H1 (cell line): ENCODE data around the gene TNN. TPM values are rescaled to one million over a fixed set of nuclear protein-coding genes. Genes with fewer than 3 reads are reported as not detected.

Experiments used
- CTCF ChIA-PET: fragments of 300-600 bp; sonication (Branson Sonifier 250); formaldehyde crosslinking; loops from one replicate; lab custom pipeline; 2021; ENCODE audit not compliant: partially characterized antibody; lab: Charles Lee
- POLR2A ChIA-PET: fragments of 300-600 bp; sonication (Branson Sonifier 250); formaldehyde crosslinking; loops from one replicate; lab custom pipeline; 2021; ENCODE audit warnings: inconsistent platforms; ENCODE audit not compliant: partially characterized antibody; lab: Charles Lee
- DNase-seq, 2 experiments: peaks; one replicate each; pipeline versions ENCODE4 v3.0.0 to v3.0.0-alpha.2; 2010 to 2022; ENCODE audit warnings: low spot score in 2 of 2, low read depth in 1 of 2, mixed read lengths in 1 of 2
- FAIRE-seq: peaks from 2 replicates; lab custom pipeline; 2011; peaks lifted over from hg19 to GRCh38; lab: Jason Lieb, UNC
- H2AFZ ChIP-seq: 2 replicates; pipeline ENCODE4 v1.8.1; 2012; ENCODE audit warnings: low read length, inconsistent platforms
- H2AK5ac ChIP-seq: 2 replicates; pipeline ENCODE4 v1.6.1; 2013; ENCODE audit warnings: low read depth, low read length
- H2BK120ac ChIP-seq: replicated peaks from 2 replicates; pipeline ENCODE3; 2013; ENCODE audit warnings: low read depth, low read length, inconsistent platforms
- H2BK12ac ChIP-seq: 2 replicates; pipeline ENCODE4 v1.6.1; 2013; ENCODE audit warnings: low read depth, low read length
- H2BK15ac ChIP-seq: 2 replicates; pipeline ENCODE4 v1.6.1; 2013; ENCODE audit warnings: low read length
- H2BK20ac ChIP-seq: 2 replicates; pipeline ENCODE4 v1.6.1; 2013; ENCODE audit warnings: low read length
- H2BK5ac ChIP-seq: 2 replicates; pipeline ENCODE4 v1.6.1; 2013; ENCODE audit warnings: low read depth, low read length
- H3K14ac ChIP-seq: 2 replicates; pipeline ENCODE4 v1.6.1; 2013; ENCODE audit warnings: inconsistent platforms; ENCODE audit not compliant: insufficient read length
- H3K18ac ChIP-seq: 2 replicates; pipeline ENCODE4 v1.6.1; 2013; ENCODE audit warnings: low read length; ENCODE audit errors: extremely low read depth
- H3K23ac ChIP-seq: 2 replicates; pipeline ENCODE4 v1.6.1; 2013; ENCODE audit warnings: inconsistent platforms; ENCODE audit not compliant: insufficient read length
- H3K23me2 ChIP-seq: 2 replicates; pipeline ENCODE4 v1.6.1; 2013; ENCODE audit warnings: low read depth, low read length
- H3K27ac ChIP-seq: 2 replicates; pipeline ENCODE4 v1.6.1; 2011; ENCODE audit warnings: low read depth, low read length, inconsistent platforms
- H3K27me3 ChIP-seq, 4 experiments: replicated peaks in 1 of 4; 1 replicate in 1 of 4; 2 replicates in 3 of 4; pipeline versions ENCODE4 v1.6.1 to v1.8.1; 2011 to 2013; ENCODE audit warnings: low read length in 3 of 4, mild to moderate bottlenecking in 3 of 4, inconsistent platforms in 2 of 4, mixed read lengths in 2 of 4, moderate library complexity in 1 of 4; ENCODE audit not compliant: control insufficient read depth in 3 of 4, insufficient read depth in 3 of 4; ENCODE audit errors: extremely low read depth in 1 of 4
- H3K36me3 ChIP-seq, 4 experiments: 2 replicates each; pipeline versions ENCODE4 v1.6.1 to v1.8.1; 2011 to 2013; ENCODE audit warnings: mild to moderate bottlenecking in 4 of 4, low read length in 3 of 4, moderate library complexity in 2 of 4, control low read depth in 1 of 4, inconsistent platforms in 1 of 4; ENCODE audit not compliant: insufficient read depth in 4 of 4, control insufficient read depth in 2 of 4
- H3K4ac ChIP-seq: replicated peaks from 2 replicates; pipeline ENCODE3; 2013; ENCODE audit warnings: low read length, low read depth, mixed read lengths, inconsistent platforms; ENCODE audit not compliant: insufficient read length
- H3K4me1 ChIP-seq, 4 experiments: replicated peaks in 1 of 4; 1 replicate in 1 of 4; 2 replicates in 3 of 4; pipeline versions ENCODE4 v1.6.1 to v1.8.1; 2011 to 2013; ENCODE audit warnings: low read length in 3 of 4, inconsistent platforms in 2 of 4, mixed read lengths in 1 of 4; ENCODE audit not compliant: insufficient read depth in 4 of 4, control insufficient read depth in 3 of 4
- H3K4me2 ChIP-seq, 2 experiments: 2 replicates each; pipeline versions ENCODE4 v1.6.1 to v1.8.1; 2011 to 2013; ENCODE audit warnings: low read depth in 2 of 2, low read length in 2 of 2, control low read depth in 1 of 2, inconsistent platforms in 1 of 2, mild to moderate bottlenecking in 1 of 2; ENCODE audit not compliant: insufficient read depth in 1 of 2
- H3K4me3 ChIP-seq, 4 experiments: fragments of 200-600, 300-600 bp in 1 of 4; sonication (generic), shearing (Covaris generic), sonication (Bioruptor Twin) in 1 of 4; 2 replicates each; pipeline versions ENCODE4 v1.5.1 to v1.8.1; 2011 to 2016; ENCODE audit warnings: low read length in 4 of 4, low read depth in 3 of 4, control low read depth in 2 of 4, inconsistent platforms in 2 of 4, mild to moderate bottlenecking in 2 of 4, mixed read lengths in 1 of 4, moderate library complexity in 1 of 4; ENCODE audit not compliant: insufficient read depth in 2 of 4; ENCODE audit errors: extremely low read depth in 1 of 4
- H3K56ac ChIP-seq: replicated peaks from 2 replicates; pipeline ENCODE3; 2013; ENCODE audit warnings: low read depth, mild to moderate bottlenecking, mixed read lengths, low read length, inconsistent platforms; ENCODE audit not compliant: insufficient read length
- H3K79me1 ChIP-seq: 2 replicates; pipeline ENCODE4 v1.6.1; 2013; ENCODE audit warnings: low read depth, low read length, control low read depth
- H3K79me2 ChIP-seq, 2 experiments: 2 replicates each; pipeline versions ENCODE4 v1.6.1 to v1.8.1; 2012 to 2013; ENCODE audit warnings: low read length in 2 of 2, mild to moderate bottlenecking in 2 of 2, inconsistent platforms in 1 of 2; ENCODE audit not compliant: insufficient read depth in 2 of 2, control insufficient read depth in 1 of 2
- H3K9ac ChIP-seq, 4 experiments: replicated peaks in 1 of 4; 1 replicate in 1 of 4; 2 replicates in 3 of 4; pipeline versions ENCODE4 v1.6.1 to v1.8.1; 2011 to 2013; ENCODE audit warnings: low read depth in 3 of 4, low read length in 3 of 4, control low read depth in 2 of 4, mild to moderate bottlenecking in 2 of 4, moderate library complexity in 2 of 4, inconsistent platforms in 1 of 4; ENCODE audit errors: extremely low read depth in 1 of 4
- H3K9me3 ChIP-seq, 2 experiments: 2 replicates each; pipeline versions ENCODE4 v1.6.1 to v1.8.1; 2012 to 2013; ENCODE audit warnings: mild to moderate bottlenecking in 2 of 2, moderate library complexity in 2 of 2, control low read depth in 1 of 2, inconsistent platforms in 1 of 2, low read depth in 1 of 2, low read length in 1 of 2, mixed read lengths in 1 of 2; ENCODE audit not compliant: insufficient read depth in 2 of 2
- H4K20me1 ChIP-seq, 2 experiments: replicated peaks in 1 of 2; 2 replicates each; pipeline versions ENCODE3 to v1.8.1; 2011 to 2013; ENCODE audit warnings: inconsistent platforms in 2 of 2, low read length in 2 of 2, mild to moderate bottlenecking in 1 of 2; ENCODE audit not compliant: insufficient read depth in 2 of 2, control insufficient read depth in 1 of 2
- H4K5ac ChIP-seq: 2 replicates; pipeline ENCODE4 v1.6.1; 2013; ENCODE audit warnings: low read length, low read depth, mixed read lengths, inconsistent platforms; ENCODE audit not compliant: insufficient read length
- H4K8ac ChIP-seq: 2 replicates; pipeline ENCODE4 v1.8.0; 2013; ENCODE audit warnings: mild to moderate bottlenecking, moderate library complexity, low read length, inconsistent platforms; ENCODE audit not compliant: insufficient read depth; ENCODE audit errors: extremely low read depth
- H4K91ac ChIP-seq: replicated peaks from 2 replicates; pipeline ENCODE3; 2013; ENCODE audit warnings: low read length, mixed read lengths, inconsistent platforms; ENCODE audit not compliant: insufficient read length
- CBX5 ChIP-seq: fragments of 300-800, 300-1000 bp; sonication (generic); IDR thresholded peaks from 2 replicates; pipeline ENCODE4 v1.7.1; 2016; ENCODE audit warnings: antibody characterized with exemption, low read length, low read depth
- CHD1 ChIP-seq: IDR thresholded peaks from 2 replicates; pipeline ENCODE4 v1.6.1; 2012; ENCODE audit warnings: low read depth, low read length, improper control_type of control experiment
- E2F6 ChIP-seq: IDR thresholded peaks from 2 replicates; pipeline ENCODE4 v1.6.1; 2012; ENCODE audit warnings: inconsistent platforms
- GTF2F1 ChIP-seq: IDR thresholded peaks from 2 replicates; pipeline ENCODE4 v1.6.1; 2012; ENCODE audit warnings: low read depth, low read length, improper control_type of control experiment, borderline replicate concordance
- KDM1A ChIP-seq: fragments of 200-600, 300-600 bp; sonication (generic); IDR thresholded peaks from 2 replicates; pipeline ENCODE4 v1.7.1; 2016; ENCODE audit warnings: mild to moderate bottlenecking, low read length, borderline replicate concordance
- NANOG ChIP-seq: IDR thresholded peaks from 2 replicates; pipeline ENCODE4 v1.6.1; 2011; ENCODE audit warnings: low read length, low read depth, mild to moderate bottlenecking, inconsistent platforms; ENCODE audit not compliant: insufficient read depth, poor library complexity, severe bottlenecking
- PHF8 ChIP-seq: fragments of 200-600 bp; sonication (generic); conservative IDR thresholded peaks from 2 replicates; pipeline ENCODE4 v1.7.1; 2012; ENCODE audit warnings: low read depth, mild to moderate bottlenecking, inconsistent platforms, low read length, moderate library complexity
- POLR2A ChIP-seq, 2 experiments: IDR thresholded peaks; 1 replicate in 1 of 2; 2 replicates in 1 of 2; pipeline ENCODE4 v1.6.1; 2011; ENCODE audit warnings: low read depth in 2 of 2, low read length in 2 of 2, mild to moderate bottlenecking in 2 of 2; ENCODE audit errors: control extremely low read depth in 1 of 2
- whole genome bisulfite sequencing, 2 experiments: shearing (Covaris generic) in 1 of 2; methylation state at CpG; one replicate each; pipeline versions ENCODE4 v1.1.6 to v1.1.7; 2013 to 2015; ENCODE audit warnings: low lambda C conversion rate in 2 of 2, mixed read lengths in 2 of 2, inconsistent platforms in 1 of 2, low coverage in 1 of 2, missing lambda C conversion rate in 1 of 2; ENCODE audit not compliant: insufficient replicate concordance in 2 of 2, insufficient coverage in 1 of 2, insufficient read length in 1 of 2; ENCODE audit errors: extremely low coverage in 1 of 2, missing lambda C conversion rate in 1 of 2; 5-methylcytosine and 5-hydroxymethylcytosine counted together
- polyA plus RNA-seq, 7 experiments: library from polyadenylated mRNA; depleted of rRNA in 3 of 7; stranded (reverse) in 5 of 7; unstranded in 2 of 7; fragments of >200 nt in 5 of 7; fragments of 200-250 nt in 2 of 7; gene quantifications; 1 replicate in 5 of 7; 2 replicates in 1 of 7; 4 replicates in 1 of 7; pipeline versions ENCODE4 v1.2.1 to v1.2.3, GENCODE V29; 2011 to 2013; ENCODE audit warnings: missing spikeins in 2 of 7, mixed read lengths in 2 of 7
- total RNA-seq: library from RNA; stranded (reverse); fragmentation: NEBNext Ultra II Directional; extraction: Animal tissue kit (Norgen Biotek cat#: 25700); gene quantifications from 2 replicates; pipeline ENCODE4 v1.2.1, GENCODE V29; 2021

TNN gene
- total and polyA plus RNA-seq, 2 of the 8 experiments (the other 6 are each of a cell fraction or from before 2014, with no cell fraction given) = 0.21 to 0.30 TPM

GRCh38 chr1:175072099-175072951 is 4.7 kb downstream of the TNN start:
- no peaks in the 10 kb centered on the region for H4K20me1 ChIP-seq
- no peak overlapping the region for H3K4ac ChIP-seq
- no peak overlapping the region for H4K8ac ChIP-seq
- peak overlapping the region; percentile 36 for H4K91ac ChIP-seq
- 0 out of 2 replicates have a peak overlapping the region, but pooled peaks have one; percentile 81 for H2BK20ac ChIP-seq
- no peaks in the 10 kb centered on the region for H3K79me1 ChIP-seq
- no peak overlapping the region; a peak in 1 of 7 replicates for H3K9ac ChIP-seq
- 0 out of 2 replicates have a peak overlapping the region, but pooled peaks have one; percentile 32 for H2BK15ac ChIP-seq
- H3K27me3 ChIP-seq = no peaks in the 10 kb centered on the region
- WGBS, 2 experiments = 38% methylated on average over 10 of the region's 10 CpGs; no CpG with 5 or more reads in 1 of the 2 experiments
- no peak overlapping the region for H2AK5ac ChIP-seq
- H2AFZ ChIP-seq = peak overlapping the region; percentile 60
- H3K36me3 ChIP-seq = no peaks in the 10 kb centered on the region
- no peak overlapping the region for H3K4me3 ChIP-seq
- peak overlapping the region; percentile 40 for H2BK120ac ChIP-seq
- FAIRE-seq (peak; percentile 60), DNase-seq (no peak)
- H3K56ac ChIP-seq = no peak overlapping the region
- H3K4me2 ChIP-seq = peak overlapping the region; percentile 20 to 25; a peak in 1 of 4 replicates
- H4K5ac ChIP-seq = no peak overlapping the region
- peak overlapping the region; percentile 27; the same call in 1 of the 2 replicates for H2BK5ac ChIP-seq
- H3K9me3 ChIP-seq = no peaks in the 10 kb centered on the region
- no peak overlapping the region for H3K14ac ChIP-seq
- no peaks in the 10 kb centered on the region for H3K23me2 ChIP-seq
- no peak overlapping the region for H3K23ac ChIP-seq
- ChIA-PET POLR2A (no interaction called here), CTCF (interaction anchor here (0.6 kb wide), 1 partner anchor 55 kb away, joined by 3 read pairs; no protein-coding TSS in a partner anchor)
- H2BK12ac ChIP-seq = peak overlapping the region; percentile 56
- H3K18ac ChIP-seq = peak overlapping the region; percentile 72; the same call in 1 of the 2 replicates
- H3K4me1 ChIP-seq = peaks cover 6 to 18% (median 11%) of the 10 kb centered on the region in 4 experiments
- no peaks in the 10 kb centered on the region for H3K79me2 ChIP-seq
- no peak overlapping the region for H3K27ac ChIP-seq
- TF ChIP-seq CHD1 = no peak
- no peak for TF ChIP-seq KDM1A
- TF ChIP-seq POLR2A (IDR thresholded peaks at IDR 0.05; ENCODE audit: control extremely low read depth in 1 of 2, low read depth in 2 of 2, low read length in 2 of 2) = 0 out of 3 replicates have a peak, but pooled peaks of 1 of the 2 experiments have one; percentile 32
- TF ChIP-seq PHF8 = no peak
- TF ChIP-seq E2F6 = peak; percentile 95
- TF ChIP-seq GTF2F1 = peak; percentile 61; the same call in 1 of the 2 replicates
- no peak for TF ChIP-seq NANOG
- TF ChIP-seq CBX5 = no peak
